Gastrocnemius medialis (tissue), 4 donors: ENCODE data around the gene PROKR1. TPM values are rescaled to one million over a fixed set of nuclear protein-coding genes. Genes with fewer than 3 reads are reported as not detected.

ENCODE experiments used
- ATAC-seq, 2 donors: fragments of 150-250 bp; one replicate each; pipeline ENCODE4 v1.9.1; 2016
- DNase-seq, 2 donors: peaks; one replicate each; pipeline ENCODE4 v3.0.0-alpha.2; 2019
- H3K27ac ChIP-seq, 4 donors: fragments of 200-600 bp; sonication (generic); 1 replicate in 1 of 4; 2 replicates in 3 of 4; pipeline ENCODE4 v1.5.1; 2016 to 2018; ENCODE audit warnings: mild to moderate bottlenecking in 2 of 4, moderate library complexity in 1 of 4
- H3K27me3 ChIP-seq, 3 donors: fragments of 200-600 bp; sonication (generic) in 2 of 3; 1 replicate in 1 of 3; 2 replicates in 2 of 3; pipeline versions ENCODE4 v1.5.1 to v1.6.0; 2016 to 2019; ENCODE audit warnings: mild to moderate bottlenecking in 1 of 3, moderate library complexity in 1 of 3
- H3K36me3 ChIP-seq, 2 donors: fragments of 200-600 bp; sonication (generic) in 1 of 2; one replicate each; pipeline ENCODE4 v1.5.1; 2017 to 2018
- H3K4me1 ChIP-seq, 2 donors: fragments of 200-600 bp; sonication (generic) in 1 of 2; one replicate each; pipeline ENCODE4 v1.5.1; 2016 to 2017; ENCODE audit warnings: mild to moderate bottlenecking in 2 of 2
- H3K4me3 ChIP-seq, 4 donors: fragments of 200-600 bp; sonication (generic) in 3 of 4; 1 replicate in 1 of 4; 2 replicates in 3 of 4; pipeline ENCODE4 v1.5.1; 2016 to 2019; ENCODE audit warnings: mild to moderate bottlenecking in 2 of 4
- H3K9me3 ChIP-seq, 3 donors: fragments of 200-600 bp; sonication (generic) in 2 of 3; 1 replicate in 1 of 3; 2 replicates in 2 of 3; pipeline ENCODE4 v1.5.1; 2016 to 2019
- CTCF ChIP-seq, 5 experiments: fragments of 450-650 bp in 3 of 5; fragments of 200-600 bp in 2 of 5; sonication (generic) in 2 of 5; IDR thresholded peaks in 4 of 5; conservative IDR thresholded peaks in 1 of 5; 1 replicate in 4 of 5; 2 replicates in 1 of 5; pipeline ENCODE4 v1.5.1; 2016 to 2019; ENCODE audit warnings: antibody characterized with exemption in 5 of 5, mild to moderate bottlenecking in 3 of 5, moderate library complexity in 3 of 5
- POLR2A ChIP-seq, 2 donors: fragments of 450-650 bp; IDR thresholded peaks; one replicate each; pipeline ENCODE4 v1.6.1; 2017; ENCODE audit warnings: antibody characterized with exemption in 2 of 2, mild to moderate bottlenecking in 2 of 2, moderate library complexity in 2 of 2
- in situ Hi-C, 4 donors: fragments of 200-750 bp; cut with MboI; loops; one replicate each; pipeline versions ENCODE4 v1.15.0 to v1.8.0; 2017; ENCODE audit warnings: low sequenced_read_pairs in 4 of 4
- intact Hi-C: fragments of 100-400 bp; cut with DNase I; formaldehyde crosslinking; loops from one replicate; pipeline ENCODE4 v1.15.1; 2023; ENCODE audit warnings: low total_unique reads
- total RNA-seq, 4 donors: library from RNA; depleted of rRNA; stranded (reverse); fragments of >200 nt; gene quantifications; one replicate each; pipeline versions ENCODE4 v1.1.0 to v1.2.3, GENCODE V29; 2016

The PROKR1 gene
- total RNA-seq, 4 donors from 2014 or later, result 0.09 to 0.10 TPM; not detected in 2

GRCh38 chr2:68690851-68691250 is 47.5 kb downstream of the PROKR1 start:
- Histone ChIP-seq H3K27me3 (no peaks in the 10 kb centered on the region), H3K27ac (no peak overlapping the region), H3K4me1 (no peaks in the 10 kb centered on the region), H3K36me3 (no peaks in the 10 kb centered on the region), H3K4me3 (no peak overlapping the region), H3K9me3 (no peaks in the 10 kb centered on the region)
- in situ Hi-C loops, result no loop called here
- intact Hi-C loops, result no loop called here
- DNase-seq (no peak), ATAC-seq (no peak)
- TF ChIP-seq POLR2A (IDR thresholded peaks at IDR 0.05), result no peak

GRCh38 chr2:68692511-68692910 is 49.1 kb downstream of the PROKR1 start:
- DNase-seq, result no peak
- no peaks in the 10 kb centered on the region for H3K9me3 ChIP-seq
- H3K27me3 ChIP-seq, result no peaks in the 10 kb centered on the region
- H3K4me3 ChIP-seq, result no peak overlapping the region
- TF ChIP-seq POLR2A (IDR thresholded peaks at IDR 0.05) (no peak), CTCF (IDR thresholded peaks at IDR 0.05 in 4 of 5, conservative IDR thresholded peaks at IDR 0.05 in 1 of 5) (no peak)
- in situ Hi-C loops, result no loop called here
- no peaks in the 10 kb centered on the region for H3K4me1 ChIP-seq
- ATAC-seq, result no peak
- no peak overlapping the region for H3K27ac ChIP-seq
- no peaks in the 10 kb centered on the region for H3K36me3 ChIP-seq
- intact Hi-C loops, result no loop called here

- no peaks in the 10 kb centered on the region for H3K4me1 ChIP-seq
- TF ChIP-seq CTCF (IDR thresholded peaks at IDR 0.05 in 4 of 5, conservative IDR thresholded peaks at IDR 0.05 in 1 of 5), result no peak
- no peak for TF ChIP-seq POLR2A (IDR thresholded peaks at IDR 0.05)
- H3K36me3 ChIP-seq, result no peaks in the 10 kb centered on the region
- ATAC-seq (no peak), DNase-seq (no peak)
- intact Hi-C loops, result no loop called here
- H3K9me3 ChIP-seq, result no peaks in the 10 kb centered on the region
- no peak overlapping the region for H3K4me3 ChIP-seq
- no peaks in the 10 kb centered on the region for H3K27me3 ChIP-seq
- H3K27ac ChIP-seq, result no peak overlapping the region
- in situ Hi-C loops, result no loop called here
These were observed 50.6 kb downstream of the PROKR1 start for GRCh38 chr2:68693951-68694350.

- Histone ChIP-seq H3K27ac (no peak overlapping the region), H3K4me1 (no peaks in the 10 kb centered on the region), H3K4me3 (no peak overlapping the region), H3K36me3 (no peaks in the 10 kb centered on the region), H3K27me3 (no peaks in the 10 kb centered on the region), H3K9me3 (no peaks in the 10 kb centered on the region)
- intact Hi-C loops, result no loop called here
- ATAC-seq (no peak), DNase-seq (no peak)
- TF ChIP-seq POLR2A (IDR thresholded peaks at IDR 0.05) (no peak), CTCF (IDR thresholded peaks at IDR 0.05 in 4 of 5, conservative IDR thresholded peaks at IDR 0.05 in 1 of 5) (no peak)
- in situ Hi-C loops, result no loop called here
These were observed 52.6 kb downstream of the PROKR1 start for GRCh38 chr2:68695971-68696370.

GRCh38 chr2:68696554-68696953 is 53.2 kb downstream of the PROKR1 start:
- intact Hi-C loops (no loop called here), in situ Hi-C loops (no loop called here)
- Histone ChIP-seq H3K4me1 (no peaks in the 10 kb centered on the region), H3K36me3 (no peaks in the 10 kb centered on the region), H3K27ac (no peak overlapping the region), H3K4me3 (no peak overlapping the region), H3K9me3 (no peaks in the 10 kb centered on the region), H3K27me3 (no peaks in the 10 kb centered on the region)
- ATAC-seq, result no peak
- TF ChIP-seq POLR2A (IDR thresholded peaks at IDR 0.05), result no peak
- TF ChIP-seq CTCF (IDR thresholded peaks at IDR 0.05 in 4 of 5, conservative IDR thresholded peaks at IDR 0.05 in 1 of 5), result no peak
- no peak for DNase-seq
